CD4-positive, alpha-beta T cell (primary cell): ENCODE measurements around the gene AIFM3. TPM values are rescaled to one million over a fixed set of nuclear protein-coding genes. Genes with fewer than 3 reads are reported as not detected.

ENCODE experiments used
- ATAC-seq: fragments of 200-7000 bp; cut with Tn5 transposase; one replicate; pipeline ENCODE4 v1.10.0; 2022; ENCODE audit warnings: mild to moderate bottlenecking; ENCODE audit not compliant: poor library complexity
- CTCF ChIA-PET: fragments of 350-600 bp; sonication (Branson Sonifier 250); formaldehyde crosslinking; loops from one replicate; lab custom pipeline; 2021; ENCODE audit warnings: antibody characterized with exemption, inconsistent platforms; lab: Charles Lee
- POLR2A ChIA-PET: fragments of 350-600 bp; sonication (Branson Sonifier 250); formaldehyde crosslinking; loops from one replicate; lab custom pipeline; 2021; ENCODE audit warnings: antibody characterized with exemption, inconsistent platforms; lab: Charles Lee
- DNase-seq, 14 experiments: peaks; one replicate each; pipeline ENCODE4 v3.0.0-alpha.2; 2013 to 2020; ENCODE audit warnings: mixed read lengths in 2 of 14
- H3K27ac ChIP-seq, 2 donors: one replicate each; pipeline versions ENCODE4 v1.5.1 to v1.7.0; 2013; ENCODE audit warnings: low read length in 2 of 2, low read depth in 1 of 2, mild to moderate bottlenecking in 1 of 2
- H3K27me3 ChIP-seq, 2 experiments: 1 replicate in 1 of 2; 2 replicates in 1 of 2; pipeline versions ENCODE4 v1.6.1 to v1.7.0; 2013; ENCODE audit warnings: low read length in 2 of 2, control low read depth in 1 of 2, mild to moderate bottlenecking in 1 of 2, moderate library complexity in 1 of 2; ENCODE audit not compliant: insufficient read depth in 2 of 2, control insufficient read depth in 1 of 2
- H3K36me3 ChIP-seq: one replicate; pipeline ENCODE4 v1.6.1; 2013; ENCODE audit warnings: low read length, control low read depth; ENCODE audit not compliant: insufficient read depth
- H3K4me1 ChIP-seq: one replicate; pipeline ENCODE4 v1.6.1; 2013; ENCODE audit warnings: low read length, control low read depth; ENCODE audit not compliant: insufficient read depth
- H3K4me3 ChIP-seq: one replicate; pipeline ENCODE4 v1.5.1; 2013; ENCODE audit warnings: mild to moderate bottlenecking, low read length, moderate library complexity
- H3K9me3 ChIP-seq, 2 experiments: 1 replicate in 1 of 2; 2 replicates in 1 of 2; pipeline versions ENCODE4 v1.6.1 to v1.7.0; 2013; ENCODE audit warnings: low read length in 2 of 2, mild to moderate bottlenecking in 2 of 2, control low read depth in 1 of 2, moderate library complexity in 1 of 2; ENCODE audit not compliant: control insufficient read depth in 1 of 2, insufficient read depth in 1 of 2
- H3K27ac Mint-ChIP-seq: one replicate; pipeline ENCODE4 v1.8.0; 2020; ENCODE audit warnings: mixed read lengths
- H3K27me3 Mint-ChIP-seq: one replicate; pipeline ENCODE4 v1.8.0; 2021; ENCODE audit warnings: mixed read lengths
- H3K36me3 Mint-ChIP-seq: one replicate; pipeline ENCODE4 v1.8.0; 2021; ENCODE audit warnings: low read depth, mixed read lengths
- H3K4me1 Mint-ChIP-seq: one replicate; pipeline ENCODE4 v1.8.0; 2021; ENCODE audit warnings: low read depth, mixed read lengths
- H3K4me3 Mint-ChIP-seq: one replicate; pipeline ENCODE4 v1.8.0; 2020; ENCODE audit warnings: mild to moderate bottlenecking, mixed read lengths
- H3K9me3 Mint-ChIP-seq: one replicate; pipeline ENCODE4 v1.8.0; 2020; ENCODE audit warnings: mixed read lengths
- CTCF ChIP-seq: fragments of 200-600 bp; IDR thresholded peaks from one replicate; pipeline ENCODE4 v1.8.0; 2022; ENCODE audit warnings: antibody characterized with exemption, mild to moderate bottlenecking
- intact Hi-C, 2 experiments: fragments of 100-400 bp; cut with DNase I in 1 of 2; cut with micrococcal nuclease in 1 of 2; formaldehyde crosslinking; loops; one replicate each; pipeline versions ENCODE4 v1.15.1 to v1.9.0; 2023 to 2025; cut with DNase I, micrococcal nuclease
- total RNA-seq, 174 experiments: library from RNA in 2 of 174; stranded (reverse) in 2 of 174; gene quantifications; one replicate each; pipeline ENCODE4 v1.2.3 and lab custom pipeline; 2021 to 2026

Gene AIFM3
- total RNA-seq, 2 experiments from 2014 or later: 0.34 to 0.41 TPM

GRCh38 chr22:20953668-20954500, 13.2 kb upstream of the AIFM3 start:
- H3K27ac Mint-ChIP-seq: no peak overlapping the region
- Histone ChIP-seq H3K27me3 (peaks cover 21% of the 10 kb centered on the region in 2 experiments), H3K27ac (no peak overlapping the region), H3K4me3 (no peak overlapping the region), H3K36me3 (peaks cover 45% of the 10 kb centered on the region), H3K4me1 (peaks cover 32% of the 10 kb centered on the region), H3K9me3 (peaks cover 0 to 3% of the 10 kb centered on the region in 2 experiments)
- peaks cover 52% of the 10 kb centered on the region for H3K36me3 Mint-ChIP-seq
- peaks cover 19% of the 10 kb centered on the region for H3K4me1 Mint-ChIP-seq
- ATAC-seq (no peak), DNase-seq (no peak)
- H3K4me3 Mint-ChIP-seq: no peak overlapping the region
- no peak for TF ChIP-seq CTCF
- intact Hi-C loops: no loop called here
- ChIA-PET CTCF (no interaction called here), POLR2A (no interaction called here)
- H3K27me3 Mint-ChIP-seq: peaks cover 22% of the 10 kb centered on the region
- no peaks in the 10 kb centered on the region for H3K9me3 Mint-ChIP-seq

GRCh38 chr22:20955548-20955947, 11.5 kb upstream of the AIFM3 start:
- CTCF ChIA-PET: interaction anchor here (0.6 to 1.1 kb wide), 2 partner anchors 18 to 39 kb away, joined by 3 to 8 read pairs; no protein-coding TSS in a partner anchor

More at GRCh38 chr22:20955548-20955947, 11.5 kb upstream of the AIFM3 start:
- Mint-ChIP-seq H3K36me3 (peaks cover 35% of the 10 kb centered on the region), H3K27me3 (peaks cover 29% of the 10 kb centered on the region), H3K27ac (no peak overlapping the region), H3K9me3 (no peaks in the 10 kb centered on the region), H3K4me1 (peaks cover 8% of the 10 kb centered on the region), H3K4me3 (no peak overlapping the region)
- peaks cover 0 to 3% of the 10 kb centered on the region in 2 experiments for H3K9me3 ChIP-seq
- ATAC-seq: no peak
- no peak for TF ChIP-seq CTCF
- peaks cover 36% of the 10 kb centered on the region for H3K36me3 ChIP-seq
- H3K27ac ChIP-seq: no peak overlapping the region
- H3K4me1 ChIP-seq: peaks cover 22% of the 10 kb centered on the region
- no peak for DNase-seq
- no peak overlapping the region for H3K4me3 ChIP-seq
- peaks cover 21% of the 10 kb centered on the region in 2 experiments for H3K27me3 ChIP-seq
- POLR2A ChIA-PET: no interaction called here
- intact Hi-C loops: no loop called here
